RWPE2 (cell line): ENCODE data around the gene GSDMA.
A peak's percentile ranks its signal among the peaks of the same experiment; 100 is the strongest.

Experiments
- ATAC-seq: fragments of 200-7000 bp; cut with Tn5 transposase; 3 replicates; pipeline ENCODE4 v1.9.1; 2021; ENCODE audit warnings: low read depth
- DNase-seq: peaks from one replicate; pipeline ENCODE4 v3.0.0-alpha.2; 2020; ENCODE audit warnings: low spot score
- H3K27ac ChIP-seq: fragments of 450-650 bp; 2 replicates; pipeline ENCODE4 v1.5.1; 2017; ENCODE audit warnings: mild to moderate bottlenecking; ENCODE audit not compliant: poor library complexity, severe bottlenecking
- H3K27me3 ChIP-seq: fragments of 250-450 bp; sonication (Bioruptor Pico); 2 replicates; pipeline ENCODE4 v1.5.1; 2021; ENCODE audit warnings: mild to moderate bottlenecking, moderate library complexity; ENCODE audit not compliant: insufficient read depth, poor library complexity, severe bottlenecking
- H3K36me3 ChIP-seq: fragments of 250-450 bp; sonication (Bioruptor Pico); 2 replicates; pipeline ENCODE4 v1.5.1; 2020; ENCODE audit warnings: low read depth, mild to moderate bottlenecking, moderate library complexity
- H3K4me1 ChIP-seq: fragments of 250-450 bp; sonication (Bioruptor Pico); 2 replicates; pipeline ENCODE4 v1.5.1; 2021; ENCODE audit warnings: mild to moderate bottlenecking, moderate library complexity; ENCODE audit not compliant: insufficient read depth, poor library complexity, severe bottlenecking
- H3K4me3 ChIP-seq: fragments of 250-450 bp; sonication (Bioruptor Pico); 2 replicates; pipeline ENCODE4 v1.5.1; 2021; ENCODE audit warnings: mild to moderate bottlenecking, moderate library complexity; ENCODE audit not compliant: severe bottlenecking
- H3K9me3 ChIP-seq: fragments of 250-450 bp; sonication (Bioruptor Pico); 2 replicates; pipeline ENCODE4 v1.5.1; 2021; ENCODE audit warnings: mild to moderate bottlenecking, moderate library complexity; ENCODE audit not compliant: severe bottlenecking
- TF ChIP-seq, protein P1 (sequence below): fragments of 450-650 bp; IDR thresholded peaks from one replicate; pipeline ENCODE4 v1.5.1; 2017; ENCODE audit warnings: mild to moderate bottlenecking, moderate library complexity; ENCODE audit not compliant: poor library complexity, severe bottlenecking

The GSDMA gene

DNA sequence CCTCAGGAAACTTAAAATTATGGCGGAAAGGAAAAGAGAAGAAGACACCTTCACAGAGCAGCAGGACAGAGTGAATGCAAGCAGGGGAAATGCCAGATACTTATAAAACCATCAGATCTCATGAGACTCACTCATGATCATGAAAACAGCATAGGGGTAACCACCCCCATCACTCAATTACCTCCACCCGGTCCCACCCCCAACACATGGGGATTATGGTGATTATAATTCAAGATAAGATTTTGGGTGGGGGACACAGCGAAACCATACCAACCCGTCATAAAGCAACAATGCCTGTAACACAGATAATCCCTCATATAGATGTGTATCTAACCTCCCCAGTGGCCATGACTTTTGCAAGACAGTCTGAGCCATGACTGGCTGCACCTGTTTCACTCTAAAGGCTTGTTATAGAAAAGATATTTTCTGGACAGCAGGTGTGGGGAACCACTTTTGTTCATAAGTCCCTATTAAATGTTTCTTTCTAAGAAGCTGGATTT, 7.0 kb upstream of the GSDMA start:
- H3K36me3 ChIP-seq, result no peaks in the 10 kb centered on the region
- no peak overlapping the region for H3K27ac ChIP-seq
- H3K4me3 ChIP-seq, result no peak overlapping the region
- TF ChIP-seq, protein P1, sequence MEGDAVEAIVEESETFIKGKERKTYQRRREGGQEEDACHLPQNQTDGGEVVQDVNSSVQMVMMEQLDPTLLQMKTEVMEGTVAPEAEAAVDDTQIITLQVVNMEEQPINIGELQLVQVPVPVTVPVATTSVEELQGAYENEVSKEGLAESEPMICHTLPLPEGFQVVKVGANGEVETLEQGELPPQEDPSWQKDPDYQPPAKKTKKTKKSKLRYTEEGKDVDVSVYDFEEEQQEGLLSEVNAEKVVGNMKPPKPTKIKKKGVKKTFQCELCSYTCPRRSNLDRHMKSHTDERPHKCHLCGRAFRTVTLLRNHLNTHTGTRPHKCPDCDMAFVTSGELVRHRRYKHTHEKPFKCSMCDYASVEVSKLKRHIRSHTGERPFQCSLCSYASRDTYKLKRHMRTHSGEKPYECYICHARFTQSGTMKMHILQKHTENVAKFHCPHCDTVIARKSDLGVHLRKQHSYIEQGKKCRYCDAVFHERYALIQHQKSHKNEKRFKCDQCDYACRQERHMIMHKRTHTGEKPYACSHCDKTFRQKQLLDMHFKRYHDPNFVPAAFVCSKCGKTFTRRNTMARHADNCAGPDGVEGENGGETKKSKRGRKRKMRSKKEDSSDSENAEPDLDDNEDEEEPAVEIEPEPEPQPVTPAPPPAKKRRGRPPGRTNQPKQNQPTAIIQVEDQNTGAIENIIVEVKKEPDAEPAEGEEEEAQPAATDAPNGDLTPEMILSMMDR, result no peak
- DNase-seq, result no peak
- no peaks in the 10 kb centered on the region for H3K9me3 ChIP-seq
- ATAC-seq, result no peak
- peaks cover 4% of the 10 kb centered on the region for H3K4me1 ChIP-seq
- no peaks in the 10 kb centered on the region for H3K27me3 ChIP-seq

DNA sequence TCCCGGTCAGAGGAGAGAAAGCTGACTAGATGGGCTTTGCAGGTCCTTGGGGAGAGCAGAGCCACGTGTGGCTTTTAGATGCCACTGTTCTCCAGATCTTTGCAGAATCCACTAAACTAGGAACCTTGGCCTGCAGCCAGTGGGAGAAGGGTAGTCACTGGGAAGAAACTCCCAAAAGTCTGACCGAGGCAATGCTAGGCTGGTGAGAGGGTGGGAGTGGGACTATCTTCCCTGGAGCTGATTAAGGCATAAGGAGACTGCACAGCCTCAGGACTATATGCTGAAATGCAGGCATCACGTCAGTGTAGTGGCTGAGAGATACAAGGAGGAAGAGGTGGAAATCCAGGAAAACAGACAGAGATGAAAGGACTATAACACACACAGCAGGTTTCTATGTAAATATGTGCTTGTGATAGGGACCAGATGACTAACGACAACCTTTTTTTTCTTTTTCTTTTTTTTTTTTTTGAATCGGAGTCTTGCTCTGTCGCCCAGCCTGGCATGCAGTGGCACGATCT, 2.2 kb upstream of the GSDMA start:
- TF ChIP-seq, protein P1, result no peak
- ATAC-seq (no peak), DNase-seq (no peak)
- Histone ChIP-seq H3K9me3 (no peaks in the 10 kb centered on the region), H3K36me3 (no peaks in the 10 kb centered on the region), H3K4me3 (no peak overlapping the region), H3K27ac (no peak overlapping the region), H3K4me1 (peaks cover 10% of the 10 kb centered on the region), H3K27me3 (no peaks in the 10 kb centered on the region)

DNA sequence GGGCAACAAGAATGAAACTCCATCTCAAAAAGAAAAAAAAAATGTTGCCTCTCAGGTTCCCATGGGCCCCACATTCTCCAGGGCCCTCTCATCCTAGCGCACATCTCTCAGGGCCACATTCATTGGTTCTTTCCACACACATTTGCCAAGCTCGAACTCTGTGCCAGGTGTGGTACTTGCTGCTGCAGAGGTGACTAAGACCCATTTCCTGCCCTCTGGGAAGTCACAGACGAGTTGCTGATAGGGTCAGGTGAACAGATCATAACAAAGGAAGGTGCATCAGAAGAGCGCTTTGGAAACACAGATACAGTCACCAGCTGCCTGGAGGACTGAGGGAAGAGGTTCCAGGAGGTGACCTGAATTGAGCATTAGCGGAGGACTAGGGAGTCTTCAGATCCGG, 1.0 kb downstream of the GSDMA start:
- Histone ChIP-seq H3K4me1 (peaks cover 10% of the 10 kb centered on the region), H3K27me3 (no peaks in the 10 kb centered on the region), H3K36me3 (no peaks in the 10 kb centered on the region), H3K4me3 (no peak overlapping the region), H3K27ac (peak overlapping the region; percentile 54), H3K9me3 (no peaks in the 10 kb centered on the region)
- DNase-seq, result peak; percentile 87
- ATAC-seq, result peak; percentile 86
- TF ChIP-seq, protein P1, result no peak

DNA sequence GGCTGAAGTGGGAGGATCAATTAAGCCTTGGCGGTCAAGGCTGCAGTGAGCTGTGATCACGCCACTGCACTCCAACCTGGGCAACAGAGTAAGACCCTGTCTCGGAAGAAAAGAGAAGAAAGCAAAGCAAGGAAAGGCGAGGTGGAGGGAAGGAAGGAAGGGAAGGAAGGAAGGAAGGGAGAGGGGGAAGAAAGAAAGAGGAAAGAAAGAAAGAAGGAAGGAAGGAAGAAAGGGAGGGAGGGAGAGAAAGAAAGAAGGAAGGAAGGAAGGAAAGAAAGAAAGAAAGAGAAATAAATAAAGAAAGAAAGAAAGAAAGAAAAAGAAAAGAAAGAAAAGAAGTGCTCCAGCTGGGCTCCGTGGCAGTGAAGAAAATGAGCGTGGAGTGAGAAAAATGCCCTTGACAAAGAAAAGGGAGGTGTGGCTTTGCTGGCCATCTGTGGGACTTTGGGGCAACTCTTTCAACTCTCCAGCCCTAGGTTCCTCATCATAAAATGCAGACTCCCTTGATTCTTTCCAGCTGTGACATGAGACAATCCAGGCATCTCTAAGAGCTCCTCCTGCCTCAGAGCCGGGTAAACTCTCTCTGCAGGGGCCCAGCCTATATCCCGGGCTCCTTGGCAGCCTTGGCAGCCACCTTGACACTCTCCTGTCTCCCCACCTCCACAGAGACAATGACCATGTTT, 2.4 kb downstream of the GSDMA start:
- H3K27ac ChIP-seq, result no peak overlapping the region
- ATAC-seq, result no peak
- TF ChIP-seq, protein P1, result no peak
- H3K9me3 ChIP-seq, result no peaks in the 10 kb centered on the region
- H3K27me3 ChIP-seq, result no peaks in the 10 kb centered on the region
- DNase-seq, result no peak
- peaks cover 6% of the 10 kb centered on the region for H3K4me1 ChIP-seq
- no peak overlapping the region for H3K4me3 ChIP-seq
- H3K36me3 ChIP-seq, result no peaks in the 10 kb centered on the region

DNA sequence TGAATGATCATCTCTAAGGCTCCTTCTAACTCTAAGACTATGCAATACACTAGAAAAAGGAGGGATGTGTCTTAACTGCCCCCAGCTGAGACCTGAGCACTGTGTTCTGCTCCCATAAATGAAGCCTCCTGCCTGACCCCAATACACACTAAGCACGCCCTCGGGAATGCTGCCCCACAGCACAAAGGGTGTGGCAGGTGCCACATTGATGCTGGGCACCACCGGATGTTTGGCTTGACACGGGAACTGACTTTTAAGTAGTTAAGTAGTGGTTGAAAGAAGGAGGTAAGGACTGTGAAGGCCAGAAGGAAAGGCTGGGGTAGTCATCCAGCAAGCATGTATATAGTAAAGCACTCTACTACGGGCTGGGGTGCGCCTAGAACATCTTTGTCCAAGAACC, 4.0 kb downstream of the GSDMA start:
- H3K4me3 ChIP-seq, result no peak overlapping the region
- ATAC-seq (no peak), DNase-seq (no peak)
- TF ChIP-seq, protein P1, result no peak
- no peaks in the 10 kb centered on the region for H3K9me3 ChIP-seq
- no peak overlapping the region for H3K27ac ChIP-seq
- peaks cover 6% of the 10 kb centered on the region for H3K4me1 ChIP-seq
- no peaks in the 10 kb centered on the region for H3K36me3 ChIP-seq
- no peaks in the 10 kb centered on the region for H3K27me3 ChIP-seq
